ENCODE results near the gene STX16.

GRCh38 chr20:58714340-58714922 is 63.3 kb downstream of the STX16 start:
- TF ChIP-seq CTCF (conservative IDR thresholded peaks at IDR 0.05; ENCODE audit: low read depth, low read length) (no peak), EZH2 (IDR thresholded peaks at IDR 0.05; ENCODE audit: borderline replicate concordance, low read depth, low read length, poor library complexity, severe bottlenecking) (no peak)
